Astrocyte of the spinal cord (primary cell): ENCODE data around the gene POLD1.

Source experiments
- DNase-seq: peaks from one replicate; pipeline ENCODE4 v3.0.0; 2011; ENCODE audit warnings: low read depth, low spot score
- H3K4me3 ChIP-seq: 2 replicates; pipeline ENCODE4 v1.5.1; 2011; ENCODE audit warnings: low read depth, mild to moderate bottlenecking, low read length, moderate library complexity
- CTCF ChIP-seq: IDR thresholded peaks from 2 replicates; pipeline ENCODE4 v1.5.1; 2012; ENCODE audit warnings: low read depth, mild to moderate bottlenecking, low read length, inconsistent platforms
- in situ Hi-C: cut with HindIII; loops from 2 replicates; pipeline ENCODE4 v1.10.0; 2017; ENCODE audit warnings: low sequenced_read_pairs

POLD1 gene

DNA sequence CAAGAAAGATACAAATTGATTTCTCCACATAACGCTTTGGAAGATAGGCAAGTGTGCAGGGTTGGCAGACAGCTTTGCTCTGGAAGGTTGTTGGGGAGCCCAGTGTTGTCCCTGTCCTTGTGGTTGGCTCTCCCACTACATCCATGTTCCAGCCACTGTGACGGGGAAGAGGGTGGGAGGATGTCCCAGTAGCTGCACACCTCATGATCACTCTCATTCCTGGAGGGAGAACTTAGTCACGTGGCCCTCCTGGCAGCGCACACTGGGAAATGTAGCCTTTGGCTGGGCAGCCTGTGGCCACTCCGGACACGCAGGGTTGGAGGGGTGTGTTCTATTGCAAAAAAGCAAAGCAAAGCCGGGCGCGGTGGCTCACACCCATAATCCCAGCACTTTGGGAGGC, 9.9 kb downstream of the POLD1 start:
- in situ Hi-C loops: no loop called here
- TF ChIP-seq CTCF: no peak
- H3K4me3 ChIP-seq: no peak overlapping the region
- no peak for DNase-seq

DNA sequence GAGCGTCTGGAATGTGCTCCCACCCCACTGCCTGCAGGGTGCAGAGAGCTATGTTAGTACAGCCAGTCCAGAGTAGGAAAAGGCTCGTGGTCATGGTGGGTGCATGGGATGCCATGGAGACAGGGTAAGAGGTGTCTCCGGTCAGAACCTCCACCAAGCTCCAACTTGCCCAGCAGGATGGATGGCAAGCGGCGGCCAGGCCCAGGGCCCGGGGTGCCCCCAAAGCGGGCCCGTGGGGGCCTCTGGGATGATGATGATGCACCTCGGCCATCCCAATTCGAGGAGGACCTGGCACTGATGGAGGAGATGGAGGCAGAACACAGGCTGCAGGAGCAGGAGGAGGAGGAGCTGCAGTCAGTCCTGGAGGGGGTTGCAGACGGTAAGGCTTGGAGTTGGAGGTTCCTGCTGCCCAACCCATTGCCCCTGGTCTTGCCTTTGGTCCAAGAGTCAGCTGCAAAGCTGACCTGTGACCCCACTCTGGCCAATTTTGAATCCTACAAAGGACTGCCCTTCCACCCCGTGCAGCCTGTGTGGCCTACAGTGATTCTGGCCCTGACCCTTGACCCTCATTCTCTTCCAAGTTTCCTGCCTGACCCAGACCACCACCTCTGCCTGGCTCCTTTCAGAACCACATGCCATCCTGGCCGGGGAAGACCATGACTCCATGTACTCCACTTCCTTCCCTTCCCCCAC, 14.7 kb downstream of the POLD1 start:
- no peak for DNase-seq
- TF ChIP-seq CTCF: no peak
- in situ Hi-C loops: no loop called here
- no peak overlapping the region for H3K4me3 ChIP-seq

DNA sequence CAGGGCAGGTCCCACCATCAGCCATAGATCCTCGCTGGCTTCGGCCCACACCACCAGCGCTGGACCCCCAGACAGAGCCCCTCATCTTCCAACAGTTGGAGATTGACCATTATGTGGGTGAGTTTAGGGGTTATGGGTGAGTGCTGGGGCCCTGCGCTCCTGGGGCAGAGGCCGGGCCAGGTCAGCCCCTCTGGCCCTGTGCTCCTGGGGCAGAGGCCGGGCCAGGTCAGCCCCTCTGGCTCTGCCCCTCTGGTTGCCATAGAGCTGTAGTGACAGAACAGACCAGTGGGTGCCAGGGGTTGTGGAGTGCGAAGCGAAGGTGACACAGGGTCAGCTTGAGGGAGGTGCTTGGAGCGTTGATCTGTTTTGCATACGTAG, 15.2 kb downstream of the POLD1 start:
- in situ Hi-C loops: no loop called here
- no peak overlapping the region for H3K4me3 ChIP-seq
- TF ChIP-seq CTCF: no peak
- DNase-seq: no peak

GRCh38 chr19:50401605-50402450, 17.7 kb downstream of the POLD1 start:
- no peak for TF ChIP-seq CTCF
- in situ Hi-C loops: no loop called here
- no peak for DNase-seq
- H3K4me3 ChIP-seq: no peak overlapping the region

- in situ Hi-C loops: no loop called here
- TF ChIP-seq CTCF: no peak
- H3K4me3 ChIP-seq: no peak overlapping the region
- no peak for DNase-seq
Measured at GRCh38 chr19:50402544-50403301, 18.6 kb downstream of the POLD1 start.

- TF ChIP-seq CTCF: no peak
- no peak for DNase-seq
- in situ Hi-C loops: no loop called here
- no peak overlapping the region for H3K4me3 ChIP-seq
Measured at GRCh38 chr19:50406156-50406820, 22.1 kb downstream of the POLD1 start.
